PC-3 (cell line): Measurements from ENCODE around the gene CFAP54. TPM values are rescaled to one million over a fixed set of nuclear protein-coding genes. Genes with fewer than 3 reads are reported as not detected.

Experiments
- ATAC-seq: fragments of 200-7000 bp; cut with Tn5 transposase; 2 replicates; pipeline ENCODE4 v1.9.1; 2020; ENCODE audit warnings: mild to moderate bottlenecking, moderate library complexity
- BruUV-seq: library from RNA; stranded (reverse); fragments of 400-500 nt; replicated peaks from 2 replicates; lab custom pipeline; 2021; lab: Mats Ljungman, UMichigan
- CTCF ChIA-PET: fragments of 300-600 bp; sonication (Branson Sonifier 250); formaldehyde crosslinking; loops from one replicate; lab custom pipeline; 2022; ENCODE audit warnings: antibody characterized with exemption; lab: Charles Lee
- POLR2A ChIA-PET: fragments of 300-600 bp; sonication (Branson Sonifier 250); formaldehyde crosslinking; loops from one replicate; lab custom pipeline; 2022; ENCODE audit warnings: antibody characterized with exemption; ENCODE audit not compliant: unreplicated experiment; lab: Charles Lee
- DNase-seq: peaks from one replicate; pipeline ENCODE4 v3.0.0-alpha.2; 2015
- H2AFZ ChIP-seq: fragments of 300-600 bp; sonication (generic); 2 replicates; pipeline ENCODE4 v1.6.0; 2016; ENCODE audit warnings: antibody characterized with exemption, low read length
- H3F3A ChIP-seq: fragments of 300-600 bp; sonication (generic); one replicate; pipeline ENCODE4 v1.6.0; 2017; ENCODE audit warnings: antibody characterized with exemption, low read length, control low read depth, mild to moderate bottlenecking; ENCODE audit not compliant: unreplicated experiment
- H3K27ac ChIP-seq: fragments of 300-600 bp; sonication (generic); 2 replicates; pipeline ENCODE4 v1.5.1; 2016; ENCODE audit warnings: mild to moderate bottlenecking, low read length
- H3K27me3 ChIP-seq: fragments of 300-600 bp; sonication (generic); 2 replicates; pipeline ENCODE4 v1.6.1; 2016; ENCODE audit warnings: low read length, mixed read lengths
- H3K36me3 ChIP-seq: fragments of 300-600 bp; sonication (generic); 2 replicates; pipeline ENCODE4 v1.6.1; 2016; ENCODE audit warnings: low read depth, mixed run types, low read length, mixed read lengths
- H3K4me1 ChIP-seq: fragments of 300-600 bp; sonication (generic); 2 replicates; pipeline ENCODE4 v1.5.1; 2016; ENCODE audit warnings: low read length; ENCODE audit not compliant: insufficient read depth
- H3K4me2 ChIP-seq: fragments of 300-600 bp; sonication (generic); 2 replicates; pipeline ENCODE4 v1.6.0; 2016; ENCODE audit warnings: low read length
- H3K4me3 ChIP-seq: fragments of 300-600 bp; sonication (generic); 2 replicates; pipeline ENCODE4 v1.5.1; 2016; ENCODE audit warnings: mild to moderate bottlenecking, low read length, mixed read lengths
- H3K79me2 ChIP-seq: fragments of 300-600 bp; sonication (generic); 2 replicates; pipeline ENCODE4 v1.6.1; 2017; ENCODE audit warnings: low read length, mixed read lengths
- H3K9ac ChIP-seq: fragments of 300-600 bp; sonication (generic); 2 replicates; pipeline ENCODE4 v1.6.0; 2016; ENCODE audit warnings: mild to moderate bottlenecking, low read length
- H3K9me2 ChIP-seq: fragments of 300-600 bp; sonication (generic); replicated peaks from 2 replicates; pipeline ENCODE4 v1.6.1; 2016; ENCODE audit warnings: mixed run types, low read length, mixed read lengths
- H3K9me3 ChIP-seq: fragments of 300-600 bp; sonication (generic); 2 replicates; pipeline ENCODE4 v1.6.1; 2016; ENCODE audit warnings: low read length, mixed read lengths
- H4K20me1 ChIP-seq: fragments of 300-600 bp; sonication (generic); 2 replicates; pipeline ENCODE4 v1.6.1; 2016; ENCODE audit warnings: low read length, mixed read lengths
- EZH2 ChIP-seq: fragments of 300-600 bp; sonication (generic); IDR thresholded peaks from one replicate; pipeline ENCODE4 v1.6.1; 2017; ENCODE audit warnings: antibody characterized with exemption, mild to moderate bottlenecking, low read length; ENCODE audit not compliant: unreplicated experiment
- EZH2phosphoT487 ChIP-seq: fragments of 300-600 bp; sonication (generic); IDR thresholded peaks from 2 replicates; pipeline ENCODE4 v1.6.1; 2018; ENCODE audit warnings: mild to moderate bottlenecking, antibody characterized with exemption, low read length, borderline replicate concordance
- intact Hi-C: fragments of 100-400 bp; cut with micrococcal nuclease; formaldehyde crosslinking; loops from 2 replicates; pipeline ENCODE4 v1.9.0; 2023
- total RNA-seq: library from RNA; depleted of rRNA; stranded (reverse); fragments of >200 nt; gene quantifications from 2 replicates; pipeline ENCODE4 v1.2.3, GENCODE V29; 2014
- TF ChIP-seq, protein P1 (sequence below): fragments of 300-600 bp; sonication (generic); conservative IDR thresholded peaks from 2 replicates; pipeline ENCODE4 v1.5.1; 2017; ENCODE audit warnings: antibody characterized with exemption, low read depth, mild to moderate bottlenecking, low read length

CFAP54 gene
- total RNA-seq, 1 experiment from 2014 or later: 0.77 TPM

DNA sequence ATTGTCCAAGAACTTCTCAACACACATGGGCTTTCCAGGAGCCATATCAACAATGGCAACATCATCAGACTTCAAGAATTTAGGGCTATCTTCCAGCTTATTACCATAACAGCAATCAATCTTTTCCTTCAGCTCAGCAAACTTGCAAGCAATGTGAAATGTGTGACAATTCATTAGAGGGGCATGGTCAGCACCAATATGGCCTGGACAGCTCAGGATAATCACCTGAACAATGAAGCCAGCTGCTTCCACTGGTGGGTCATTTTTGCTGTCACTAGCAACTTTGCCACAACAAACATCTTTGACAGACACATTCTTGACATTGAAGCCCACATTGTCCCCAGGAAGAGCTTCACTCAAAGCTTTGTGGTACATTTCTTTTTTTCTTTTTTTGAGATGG, 411.8 kb downstream of the CFAP54 start:
- no TSS peak for BruUV-seq
- H3K79me2 ChIP-seq: no peaks in the 10 kb centered on the region
- no peak for DNase-seq
- TF ChIP-seq EZH2phosphoT487: no peak
- TF ChIP-seq EZH2: no peak
- TF ChIP-seq, protein P1, sequence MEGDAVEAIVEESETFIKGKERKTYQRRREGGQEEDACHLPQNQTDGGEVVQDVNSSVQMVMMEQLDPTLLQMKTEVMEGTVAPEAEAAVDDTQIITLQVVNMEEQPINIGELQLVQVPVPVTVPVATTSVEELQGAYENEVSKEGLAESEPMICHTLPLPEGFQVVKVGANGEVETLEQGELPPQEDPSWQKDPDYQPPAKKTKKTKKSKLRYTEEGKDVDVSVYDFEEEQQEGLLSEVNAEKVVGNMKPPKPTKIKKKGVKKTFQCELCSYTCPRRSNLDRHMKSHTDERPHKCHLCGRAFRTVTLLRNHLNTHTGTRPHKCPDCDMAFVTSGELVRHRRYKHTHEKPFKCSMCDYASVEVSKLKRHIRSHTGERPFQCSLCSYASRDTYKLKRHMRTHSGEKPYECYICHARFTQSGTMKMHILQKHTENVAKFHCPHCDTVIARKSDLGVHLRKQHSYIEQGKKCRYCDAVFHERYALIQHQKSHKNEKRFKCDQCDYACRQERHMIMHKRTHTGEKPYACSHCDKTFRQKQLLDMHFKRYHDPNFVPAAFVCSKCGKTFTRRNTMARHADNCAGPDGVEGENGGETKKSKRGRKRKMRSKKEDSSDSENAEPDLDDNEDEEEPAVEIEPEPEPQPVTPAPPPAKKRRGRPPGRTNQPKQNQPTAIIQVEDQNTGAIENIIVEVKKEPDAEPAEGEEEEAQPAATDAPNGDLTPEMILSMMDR: no peak
- H3K4me2 ChIP-seq: no peak overlapping the region
- ChIA-PET CTCF (no interaction called here), POLR2A (no interaction called here)
- H3K4me1 ChIP-seq: peaks cover 2% of the 10 kb centered on the region
- H4K20me1 ChIP-seq: no peaks in the 10 kb centered on the region
- no peak overlapping the region for H3K9ac ChIP-seq
- intact Hi-C loops: no loop called here
- H3K36me3 ChIP-seq: no peaks in the 10 kb centered on the region
- H3K9me2 ChIP-seq: no peaks in the 10 kb centered on the region
- no peaks in the 10 kb centered on the region for H3F3A ChIP-seq
- no peak overlapping the region for H2AFZ ChIP-seq
- no peak overlapping the region for H3K27ac ChIP-seq
- ATAC-seq: no peak
- H3K27me3 ChIP-seq: no peaks in the 10 kb centered on the region
- H3K4me3 ChIP-seq: no peak overlapping the region
- no peaks in the 10 kb centered on the region for H3K9me3 ChIP-seq

DNA sequence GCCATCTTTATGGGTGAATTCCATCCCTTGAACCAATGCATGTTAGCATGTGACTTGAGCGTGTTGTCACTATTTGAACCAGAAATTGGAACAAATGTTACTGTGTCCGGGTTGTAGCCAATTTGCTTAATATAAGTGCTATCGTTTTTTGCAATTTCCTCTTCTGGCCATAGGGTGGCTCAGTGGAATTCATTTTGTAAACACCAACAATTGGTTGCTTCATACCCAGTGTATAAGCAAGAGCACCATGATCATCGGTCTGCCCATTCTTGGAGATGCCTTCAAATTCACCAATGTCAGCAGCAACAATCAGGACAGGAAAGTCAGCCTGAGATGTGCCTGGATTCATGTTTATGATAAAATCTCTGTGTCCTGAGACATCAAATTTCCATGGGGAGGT, 412.7 kb downstream of the CFAP54 start:
- ChIA-PET CTCF (no interaction called here), POLR2A (no interaction called here)
- Histone ChIP-seq H3K27me3 (no peaks in the 10 kb centered on the region), H3K36me3 (no peaks in the 10 kb centered on the region), H4K20me1 (no peaks in the 10 kb centered on the region), H3K9me3 (no peaks in the 10 kb centered on the region), H2AFZ (0 out of 2 replicates have a peak overlapping the region, but pooled peaks have one; percentile 12), H3F3A (no peaks in the 10 kb centered on the region), H3K4me3 (no peak overlapping the region), H3K4me1 (peaks cover 7% of the 10 kb centered on the region), H3K4me2 (no peak overlapping the region), H3K79me2 (no peaks in the 10 kb centered on the region; the same call in 1 of the 2 replicates), H3K9ac (no peak overlapping the region), H3K27ac (no peak overlapping the region), H3K9me2 (no peaks in the 10 kb centered on the region)
- no TSS peak for BruUV-seq
- TF ChIP-seq, protein P1: peak; percentile 37
- TF ChIP-seq EZH2phosphoT487: no peak
- ATAC-seq: no peak
- no peak for DNase-seq
- intact Hi-C loops: no loop called here

DNA sequence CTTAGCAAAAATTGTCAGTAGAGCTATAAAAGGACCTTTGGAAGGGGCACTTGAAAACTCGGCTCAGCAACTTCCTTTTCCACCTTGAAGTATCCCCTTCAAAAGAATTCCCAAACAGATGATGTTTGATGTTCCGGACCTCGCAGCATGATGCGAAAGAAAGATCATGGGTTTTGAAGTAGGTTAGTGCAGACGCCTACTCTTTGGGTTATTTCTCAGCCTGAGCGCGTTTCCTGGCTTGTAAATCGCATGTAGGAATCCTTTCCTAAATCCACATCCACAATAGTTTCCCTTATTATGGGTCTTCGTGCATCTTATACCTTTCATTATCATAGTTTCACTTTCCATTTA, 417.1 kb downstream of the CFAP54 start:
- Histone ChIP-seq H3F3A (no peaks in the 10 kb centered on the region), H3K9ac (peak overlapping the region; percentile 90), H3K9me3 (no peaks in the 10 kb centered on the region), H3K27ac (peak overlapping the region; percentile 41), H2AFZ (peak overlapping the region; percentile 99), H3K79me2 (peaks cover 44% of the 10 kb centered on the region), H3K4me2 (peak overlapping the region; percentile 95), H3K9me2 (no peaks in the 10 kb centered on the region), H3K4me3 (peak overlapping the region; percentile 91), H3K36me3 (peaks cover 9% of the 10 kb centered on the region; the same call in 1 of the 2 replicates), H3K4me1 (peaks cover 33% of the 10 kb centered on the region), H4K20me1 (no peaks in the 10 kb centered on the region), H3K27me3 (no peaks in the 10 kb centered on the region)
- TF ChIP-seq, protein P1: no peak
- TF ChIP-seq EZH2 (no peak), EZH2phosphoT487 (no peak)
- ChIA-PET CTCF (no interaction called here), POLR2A (no interaction called here)
- DNase-seq (no peak), ATAC-seq (no peak; the same call in 1 of the 2 replicates)
- intact Hi-C loops: loop anchor here (2.0 to 5.0 kb wide), 2 partner anchors 96 to 134 kb away; no protein-coding TSS in a partner anchor
- BruUV-seq: TSS peak; percentile 97
